NOMO-1 treated with dmso at 0.1 percent for 144 hours (cell line): ENCODE measurements around the gene EBP.
A peak's percentile ranks its signal among the peaks of the same experiment; 100 is the strongest.
"Not testable (repeated sequence)": the region's sequence is repeated elsewhere in the genome, so short reads cannot be mapped to it uniquely, and the experiment has no call there.

Source experiments
- DNase-seq: peaks from one replicate; lab custom pipeline; 2025; ENCODE audit not compliant: unreplicated experiment; lab: John Stamatoyannopoulos, UW

The EBP gene

DNA sequence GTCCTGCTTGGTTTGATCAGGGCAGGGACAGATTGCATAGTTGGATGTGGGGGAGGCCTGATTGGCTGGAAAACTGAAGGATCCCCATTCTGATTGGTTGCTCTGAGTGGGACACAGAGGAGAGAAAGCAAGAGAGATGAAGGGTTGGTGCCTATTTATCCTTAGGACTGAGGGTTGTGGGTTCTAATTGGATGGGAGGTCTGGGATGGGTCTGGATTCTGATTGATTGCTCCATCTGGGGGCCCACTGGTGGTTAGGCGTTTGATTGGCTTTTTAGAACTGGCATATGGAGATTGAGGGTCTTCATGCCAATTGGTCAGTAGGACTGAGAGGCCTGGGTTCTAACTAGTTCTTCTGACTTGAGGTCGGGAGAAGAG is 644 bp upstream of the EBP start:
- DNase-seq: no peak

DNA sequence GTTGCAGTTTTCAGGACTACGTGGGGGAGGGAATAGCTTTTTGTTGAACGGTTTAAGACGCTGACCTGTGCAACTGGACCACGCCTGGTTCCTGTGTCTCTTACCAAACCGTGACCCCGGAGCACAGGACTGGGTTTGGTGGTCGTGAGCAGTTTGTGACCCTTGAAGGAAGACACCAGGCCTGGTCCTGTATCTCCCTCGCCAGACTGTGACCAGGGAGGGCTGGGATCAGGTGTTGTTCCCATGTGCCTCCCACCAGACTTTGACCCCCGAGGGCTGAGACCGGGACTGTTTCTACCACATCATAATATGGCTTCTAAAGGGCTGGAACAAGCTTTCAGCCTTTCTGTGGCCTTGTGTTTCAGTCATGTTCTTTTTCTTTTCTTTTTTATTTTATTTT is 683 bp downstream of the EBP start:
- no peak for DNase-seq

DNA sequence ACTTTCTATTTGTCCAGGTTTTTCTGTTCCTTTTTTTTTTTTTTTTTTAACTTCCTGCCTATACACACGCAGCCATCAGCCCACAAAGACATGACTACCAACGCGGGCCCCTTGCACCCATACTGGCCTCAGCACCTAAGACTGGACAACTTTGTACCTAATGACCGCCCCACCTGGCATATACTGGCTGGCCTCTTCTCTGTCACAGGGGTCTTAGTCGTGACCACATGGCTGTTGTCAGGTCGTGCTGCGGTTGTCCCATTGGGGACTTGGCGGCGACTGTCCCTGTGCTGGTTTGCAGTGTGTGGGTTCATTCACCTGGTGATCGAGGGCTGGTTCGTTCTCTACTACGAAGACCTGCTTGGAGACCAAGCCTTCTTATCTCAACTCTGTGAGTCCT is 2.1 kb downstream of the EBP start:
- DNase-seq: no peak

DNA sequence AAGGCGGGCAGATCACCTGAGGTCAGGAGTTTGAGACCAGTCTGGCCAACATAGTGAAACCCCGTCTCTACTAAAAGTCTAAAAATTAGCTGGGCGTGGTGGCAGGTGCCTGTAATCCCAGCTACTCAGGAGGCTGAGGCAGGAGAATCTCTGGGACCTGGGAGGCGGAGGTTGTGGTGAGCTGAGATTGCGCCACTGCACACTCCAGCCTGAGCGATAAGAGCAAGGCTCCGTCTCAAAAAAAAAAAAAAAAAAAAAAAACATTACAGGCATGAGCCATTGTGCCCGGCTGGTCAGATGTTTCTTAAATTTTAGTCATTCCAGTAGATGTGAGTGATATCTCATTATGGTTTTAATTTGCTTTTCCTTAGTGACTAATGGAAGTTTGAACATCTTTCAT is 4.2 kb downstream of the EBP start:
- DNase-seq: not testable (repeated sequence)

DNA sequence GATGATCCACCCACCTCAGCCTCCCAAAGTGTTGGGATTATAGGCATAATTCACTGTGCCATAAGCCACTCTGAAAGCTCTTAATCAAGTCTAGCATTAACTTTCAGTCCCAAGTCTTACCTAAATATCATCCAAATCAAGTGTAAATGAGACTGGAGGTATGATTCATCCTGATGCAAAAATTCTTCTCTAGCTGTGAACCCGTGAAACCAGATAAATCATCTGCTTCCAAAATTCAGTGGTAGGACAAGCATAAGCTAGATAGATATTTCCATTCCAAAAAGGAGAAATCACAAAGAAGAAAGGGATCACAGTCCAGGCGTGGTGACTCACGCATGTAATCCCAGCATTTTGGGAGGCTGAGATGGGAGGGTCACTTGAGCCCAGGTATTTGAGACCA is 9.1 kb downstream of the EBP start:
- DNase-seq: no peak

DNA sequence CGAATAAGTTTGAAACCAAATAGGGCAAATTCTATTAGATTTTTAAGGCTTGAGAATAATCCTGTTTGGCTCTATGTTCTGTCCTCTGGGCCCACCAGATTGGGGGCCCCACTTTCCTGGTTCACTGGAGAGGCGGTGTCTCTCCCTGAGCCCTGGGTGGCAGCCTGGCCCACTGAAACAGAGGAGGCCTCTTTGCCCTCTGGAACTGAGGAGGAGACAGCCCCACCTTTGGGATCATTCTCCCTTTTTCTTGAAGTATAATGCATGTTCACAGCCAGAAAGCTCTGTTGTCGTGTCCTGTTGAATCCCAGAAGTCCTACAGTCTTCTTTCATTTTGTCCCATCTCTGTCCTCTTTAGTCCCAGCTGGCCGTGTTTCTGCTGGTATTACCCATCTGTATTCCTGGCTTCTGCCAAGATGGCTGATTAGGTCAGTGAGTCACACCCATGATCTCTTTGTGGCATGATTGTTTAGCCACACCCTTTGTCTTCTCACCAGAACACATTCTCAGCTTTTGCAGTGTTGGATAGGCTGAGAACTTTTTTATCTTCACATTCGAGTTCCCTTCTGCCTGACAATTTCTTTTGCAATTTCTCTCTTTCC is 9.9 kb downstream of the EBP start:
- DNase-seq: no peak

DNA sequence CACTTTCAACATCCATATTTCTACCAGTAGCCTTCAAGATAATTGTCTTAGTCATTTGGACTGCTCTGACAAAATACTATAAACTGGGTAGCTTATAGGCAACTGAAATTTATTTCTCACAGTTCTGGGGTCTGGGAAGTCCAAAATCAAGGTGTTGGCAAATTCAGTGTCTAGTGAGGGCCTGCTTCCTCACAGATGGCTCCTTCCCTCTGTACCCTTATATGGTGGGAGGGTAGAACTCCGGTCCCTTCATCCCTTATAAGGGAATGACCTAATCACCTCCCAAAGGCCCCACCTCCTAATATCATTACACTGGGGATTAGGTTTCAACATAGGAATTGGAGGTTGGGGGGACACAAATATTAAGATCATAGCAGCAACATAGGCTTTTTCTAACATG is 10.6 kb downstream of the EBP start:
- no peak for DNase-seq

DNA sequence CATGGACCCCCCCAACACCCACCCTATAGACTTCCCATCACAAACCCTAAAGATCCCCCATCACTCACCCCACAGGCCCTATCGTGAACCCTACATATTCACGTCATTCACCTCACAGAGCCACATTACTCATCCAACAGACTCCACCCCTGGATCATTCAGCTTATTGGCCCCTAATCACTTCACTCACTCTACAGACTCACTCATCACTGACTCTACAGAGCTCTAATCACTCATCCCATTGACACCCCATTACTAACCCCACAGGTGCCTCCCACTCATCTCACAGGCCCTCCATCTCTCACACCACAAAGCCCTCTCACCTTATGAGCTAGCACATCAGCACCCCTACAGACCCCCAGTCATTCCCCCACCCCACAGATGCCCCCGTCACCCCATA is 11.6 kb downstream of the EBP start:
- no peak for DNase-seq

DNA sequence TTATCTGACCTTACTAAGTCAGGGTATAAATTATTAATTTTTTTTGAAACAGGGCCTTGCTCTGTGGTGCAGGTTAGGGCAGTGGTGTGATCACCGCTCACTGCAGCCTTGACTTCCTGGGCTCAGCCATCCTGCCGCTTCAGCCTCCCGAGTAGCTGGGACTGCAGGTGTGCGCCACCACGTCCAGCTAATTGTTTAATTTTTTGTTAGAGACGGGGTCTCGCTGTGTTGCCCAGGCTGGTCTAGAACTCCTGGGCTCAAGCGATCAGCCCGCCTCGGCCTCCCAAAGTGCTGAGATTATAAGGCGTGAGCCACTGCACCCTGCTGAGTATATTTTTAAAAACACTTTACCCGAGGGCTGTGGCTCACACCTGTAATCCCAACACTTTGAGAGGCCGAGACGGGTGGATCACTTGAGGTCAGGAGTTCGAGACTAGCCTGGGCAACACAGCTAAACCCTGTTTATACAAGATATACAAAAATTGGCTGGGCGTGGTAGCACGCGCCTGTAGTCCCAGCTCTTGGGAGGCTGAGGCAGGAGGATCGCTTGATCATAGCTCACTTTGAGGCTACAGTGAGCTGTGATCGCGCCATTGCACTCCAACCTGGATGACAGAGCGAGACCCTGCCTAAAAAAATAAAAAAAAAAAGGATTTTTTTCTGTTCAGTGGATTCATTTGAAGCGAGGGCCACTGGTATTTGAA is 17.2 kb downstream of the EBP start:
- no peak for DNase-seq

DNA sequence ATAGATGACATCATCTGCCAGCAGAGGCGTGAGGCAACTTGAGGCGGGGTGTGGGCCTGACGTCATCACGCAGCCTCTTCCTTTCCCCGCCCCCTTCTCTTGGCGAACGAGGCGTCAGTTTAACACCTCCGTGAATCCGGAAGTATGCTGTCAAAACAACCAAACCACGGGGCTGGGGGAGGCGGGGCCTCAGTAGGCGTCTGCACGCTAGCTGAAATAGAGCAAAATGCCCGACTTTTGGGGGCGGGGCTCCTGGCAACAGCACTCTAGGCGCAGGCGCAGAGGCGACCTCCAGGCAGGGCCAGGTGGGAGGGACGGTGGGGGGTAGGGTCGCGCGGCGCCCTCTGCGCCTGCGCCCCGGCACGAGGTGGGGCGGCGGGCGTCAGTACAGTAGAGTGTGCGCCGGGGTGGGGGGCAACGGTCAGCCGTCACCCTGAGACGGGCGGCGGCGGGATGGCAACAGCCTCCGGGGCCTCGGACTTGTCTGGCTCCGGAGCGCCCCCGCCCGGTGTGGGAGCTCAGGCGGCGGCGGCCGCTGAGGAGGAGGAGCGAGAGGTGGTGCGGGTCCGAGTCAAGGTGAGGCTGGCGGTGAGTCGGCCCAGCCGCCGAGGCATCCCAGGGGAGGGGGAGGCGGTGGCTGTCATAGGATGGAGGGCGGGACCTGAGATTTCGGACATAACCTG is 17.9 kb downstream of the EBP start, which contains the start of gene TBC1D25:
Gene TBC1D25 (plus strand): TSS at position 370 of the 683 bp plus-strand sequence. CDS start 84 bp downstream, at position 454.
- peak; percentile 93 for DNase-seq

DNA sequence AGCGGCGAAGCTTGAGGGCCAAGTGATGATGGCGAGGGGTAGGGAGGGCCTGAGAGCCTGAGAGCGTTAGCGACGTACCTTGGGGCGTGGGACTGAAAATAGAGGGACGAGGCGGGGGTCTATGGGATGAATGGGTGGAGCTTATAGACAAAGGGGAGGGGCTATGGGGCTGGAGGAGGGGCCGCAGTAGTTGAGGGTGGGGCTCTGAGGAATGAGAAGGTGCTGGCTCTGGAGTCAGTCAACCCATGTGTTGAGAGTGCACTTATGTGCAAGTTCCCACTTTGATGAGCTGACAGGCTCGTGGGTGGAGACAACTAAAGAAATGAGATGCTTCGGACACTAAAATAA is 18.4 kb downstream of the EBP start:
- no peak for DNase-seq

DNA sequence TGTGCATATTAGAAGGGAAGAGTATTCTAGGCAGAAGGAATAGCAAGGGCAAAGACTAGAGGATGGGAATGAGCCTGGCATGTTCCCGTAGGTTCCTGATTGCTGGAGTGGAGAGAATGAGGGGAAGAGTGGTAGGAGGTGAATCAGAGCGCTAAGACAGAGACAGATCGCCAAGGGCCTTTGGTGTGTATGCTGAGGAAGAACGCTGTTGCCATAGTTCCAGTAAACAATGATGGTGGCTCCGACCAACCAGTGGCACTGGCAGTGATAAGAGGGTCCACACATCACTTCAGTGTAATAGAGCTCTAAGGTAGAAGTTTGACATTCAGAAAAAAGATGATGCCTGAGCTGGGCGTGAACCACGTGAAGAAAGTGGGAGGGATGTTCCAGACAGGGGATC is 18.9 kb downstream of the EBP start:
- no peak for DNase-seq

DNA sequence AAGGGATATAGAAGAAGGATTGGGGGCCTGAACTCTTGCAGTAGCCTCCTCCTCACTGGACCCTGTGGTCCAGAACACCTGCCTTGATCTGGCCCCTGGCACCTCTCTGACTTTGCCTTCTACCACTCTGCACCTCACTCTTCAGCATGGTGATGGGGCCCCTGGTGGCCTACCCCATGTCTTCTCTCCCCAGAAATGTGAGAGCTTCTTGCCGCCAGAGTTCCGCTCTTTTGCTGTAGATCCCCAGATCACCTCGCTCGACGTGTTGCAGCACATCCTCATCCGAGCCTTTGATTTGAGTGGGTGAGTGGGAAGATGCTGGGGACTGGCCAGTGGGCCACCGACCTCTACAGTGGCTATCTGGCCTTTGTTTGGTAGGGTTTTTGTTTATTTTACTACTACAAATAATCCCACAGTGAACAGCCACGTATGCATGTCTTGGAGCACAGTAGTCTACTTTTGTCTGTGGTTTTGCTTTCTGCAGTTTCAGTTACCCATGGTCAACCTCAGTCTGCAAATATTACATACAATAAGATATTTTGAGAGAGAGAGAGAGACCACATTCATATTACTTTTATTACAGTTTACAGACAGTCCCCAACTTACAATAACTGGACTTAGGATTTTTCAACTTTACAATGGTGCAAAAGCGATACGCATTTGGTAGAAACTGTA is 19.7 kb downstream of the EBP start:
- DNase-seq: no peak

DNA sequence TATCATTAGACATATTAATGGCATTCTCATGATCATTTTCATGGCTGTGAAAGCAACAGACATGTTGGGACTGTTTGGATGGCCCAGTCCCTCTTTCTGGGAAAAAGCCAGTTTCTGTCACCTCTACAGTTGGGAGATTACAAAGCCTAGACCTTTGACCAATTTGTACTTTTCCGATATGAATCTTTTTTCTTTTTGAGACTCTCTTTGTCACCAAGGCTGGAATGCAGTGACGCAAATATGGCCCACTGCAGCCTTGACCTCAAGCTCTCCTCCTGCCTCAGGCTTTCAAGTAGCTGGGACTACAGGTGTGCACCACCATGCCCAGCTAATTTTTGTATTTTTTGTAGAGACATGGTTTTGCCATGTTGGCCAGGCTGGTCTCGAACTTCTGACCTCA is 27.3 kb downstream of the EBP start:
- DNase-seq: no peak

DNA sequence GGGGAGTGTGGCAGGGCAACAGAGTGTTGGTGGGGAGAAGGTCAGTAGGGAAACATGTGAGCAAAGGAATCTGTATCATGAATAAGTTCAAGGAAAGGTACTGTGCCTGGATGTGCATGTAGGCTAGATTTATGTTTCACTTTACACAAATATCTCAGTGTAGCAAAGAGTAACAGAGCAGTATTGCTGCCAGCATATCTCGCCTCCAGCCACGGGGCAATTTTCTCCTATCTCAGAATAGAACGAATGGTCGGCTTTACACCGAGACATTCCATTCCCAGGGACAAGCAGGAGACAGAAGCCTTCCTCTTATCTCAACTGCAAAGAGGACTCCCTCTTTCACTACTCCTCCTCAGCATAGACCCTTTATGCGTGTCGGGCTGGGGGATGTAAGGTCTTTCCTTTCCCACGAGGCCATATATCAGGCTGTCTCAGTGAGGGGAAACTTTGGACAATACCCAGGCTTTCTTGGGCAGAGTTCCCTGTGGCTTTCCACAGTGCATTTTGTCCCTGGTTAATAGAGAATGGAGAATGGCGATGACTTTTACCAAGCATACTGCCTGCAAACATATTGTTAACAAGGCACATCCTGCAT is 34.2 kb downstream of the EBP start:
- DNase-seq: not testable (repeated sequence)

DNA sequence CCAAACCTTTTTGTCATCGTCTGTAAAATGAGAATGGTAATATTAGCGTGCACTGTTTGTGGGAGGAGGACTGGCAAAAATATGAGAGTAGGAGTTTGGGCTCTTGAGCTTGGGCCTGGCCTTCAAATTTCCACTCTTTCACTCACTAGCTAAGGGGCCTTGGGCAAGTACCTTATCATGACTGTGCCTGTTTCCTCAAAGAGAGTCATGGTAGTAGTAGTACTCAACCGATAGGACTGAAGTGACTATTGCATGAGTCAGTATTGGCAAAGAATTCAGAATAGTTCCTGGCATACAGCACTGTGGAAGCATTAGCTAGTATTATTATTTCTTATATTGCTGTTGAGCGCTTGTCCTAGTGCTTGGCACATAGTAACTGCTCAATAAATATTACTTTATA is 36.7 kb downstream of the EBP start:
- DNase-seq: no peak

DNA sequence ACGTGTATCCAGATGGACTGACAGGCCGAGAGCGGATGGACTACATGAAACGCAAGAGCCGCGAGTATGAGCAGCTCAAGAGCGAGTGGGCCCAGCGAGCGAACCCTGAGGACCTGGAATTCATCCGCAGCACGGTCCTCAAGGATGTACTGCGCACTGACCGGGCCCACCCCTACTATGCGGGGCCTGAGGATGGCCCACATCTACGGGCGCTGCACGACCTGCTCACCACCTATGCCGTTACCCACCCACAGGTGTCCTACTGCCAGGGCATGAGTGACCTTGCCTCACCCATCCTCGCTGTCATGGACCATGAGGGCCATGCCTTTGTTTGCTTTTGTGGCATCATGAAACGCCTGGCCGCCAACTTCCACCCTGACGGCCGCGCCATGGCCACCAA is 38.0 kb downstream of the EBP start:
- no peak for DNase-seq

DNA sequence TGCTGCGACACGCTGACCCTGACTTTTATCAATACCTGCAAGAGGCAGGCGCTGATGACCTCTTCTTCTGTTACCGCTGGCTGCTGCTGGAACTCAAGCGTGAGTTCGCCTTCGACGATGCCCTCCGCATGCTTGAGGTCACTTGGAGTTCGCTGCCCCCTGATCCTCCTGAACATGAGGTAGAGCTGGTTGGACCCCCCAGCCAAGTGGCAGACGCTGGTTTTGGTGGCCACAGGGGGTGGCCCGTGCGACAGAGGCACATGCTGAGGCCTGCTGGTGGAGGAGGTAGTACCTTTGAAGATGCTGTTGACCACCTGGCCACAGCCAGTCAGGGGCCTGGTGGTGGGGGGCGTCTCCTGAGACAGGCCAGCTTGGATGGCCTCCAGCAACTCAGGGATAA is 38.4 kb downstream of the EBP start:
- no peak for DNase-seq

DNA sequence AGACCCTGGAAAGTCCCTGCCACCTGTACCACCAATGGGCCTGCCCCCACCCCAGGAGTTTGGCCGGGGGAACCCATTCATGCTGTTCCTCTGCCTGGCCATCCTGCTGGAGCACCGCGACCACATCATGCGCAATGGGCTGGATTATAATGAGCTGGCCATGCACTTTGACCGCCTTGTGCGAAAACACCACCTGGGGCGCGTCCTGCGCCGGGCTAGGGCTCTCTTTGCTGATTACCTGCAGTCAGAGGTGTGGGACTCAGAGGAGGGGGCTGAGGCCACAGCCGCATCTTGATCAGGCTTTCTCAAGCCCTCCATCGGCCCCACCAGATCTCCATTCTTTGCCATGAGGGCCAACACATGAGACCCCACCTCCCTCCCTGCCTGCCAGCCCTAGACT is 39.1 kb downstream of the EBP start:
- DNase-seq: no peak

DNA sequence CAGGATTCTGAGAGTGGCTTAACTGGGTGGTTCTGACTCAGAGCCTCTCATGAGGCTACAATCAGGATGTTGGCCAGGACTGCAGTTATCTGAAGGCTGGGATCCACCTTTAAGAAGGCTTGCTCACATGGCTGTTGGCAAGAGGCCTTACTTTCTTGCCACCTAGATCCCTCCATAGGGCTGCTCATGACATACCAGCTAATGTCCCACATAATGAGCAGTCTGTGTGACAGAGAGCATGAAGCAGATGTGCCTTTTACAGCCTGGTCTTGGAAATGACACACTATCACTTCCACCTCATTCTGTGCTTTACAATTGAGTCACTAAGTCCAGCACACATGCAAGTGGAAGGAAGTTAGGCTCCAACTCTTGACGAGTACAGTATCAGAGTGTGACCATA is 48.4 kb downstream of the EBP start:
- no peak for DNase-seq

DNA sequence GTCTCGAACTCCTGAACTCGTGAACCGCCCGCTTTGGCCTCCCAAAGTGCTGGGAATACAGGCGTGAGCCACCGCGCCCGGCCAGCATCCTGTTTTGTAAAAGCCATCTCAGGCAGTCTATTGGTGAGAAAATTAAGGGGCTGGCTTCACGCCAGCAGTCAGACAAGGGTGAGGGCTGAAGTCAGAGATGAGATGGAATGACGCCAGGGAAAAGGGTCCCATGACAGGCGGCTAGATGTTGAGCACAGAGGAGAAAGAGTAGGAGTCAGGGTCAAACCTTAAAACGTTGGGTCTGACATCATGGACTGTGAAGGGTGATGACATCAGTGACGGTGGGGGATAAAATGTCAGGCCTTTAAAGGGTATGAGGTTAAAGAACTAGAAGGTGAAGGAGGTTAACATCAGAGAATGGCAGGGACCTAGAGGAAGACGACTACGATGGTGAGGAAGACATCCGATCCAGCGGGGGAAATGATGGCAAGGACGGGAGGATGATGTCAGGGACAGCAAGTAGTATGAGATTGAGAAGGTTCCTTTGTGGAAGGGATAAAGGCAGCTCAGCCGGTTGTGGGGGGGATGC is 52.2 kb downstream of the EBP start:
- no peak for DNase-seq
